ENCODE data around the gene SARDH. TPM values are rescaled to one million over a fixed set of nuclear protein-coding genes. Genes with fewer than 3 reads are reported as not detected.
"Not testable (repeated sequence)": the region's sequence is repeated elsewhere in the genome, so short reads cannot be mapped to it uniquely, and the experiment has no call there.

Gene SARDH
- total RNA-seq, 4 donors from 2014 or later = 0.39 to 2.9 (median 0.59) TPM

- H3K4me3 ChIP-seq = no peak overlapping the region
- H3K27me3 ChIP-seq = peaks cover 5 to 9% (median 7%) of the 10 kb centered on the region in 3 donors
- no peaks in the 10 kb centered on the region for H3K4me1 ChIP-seq
- no peak for DNase-seq
- no peak overlapping the region for H3K27ac ChIP-seq
- TF ChIP-seq CTCF (IDR thresholded peaks at IDR 0.05 in 4 of 5, conservative IDR thresholded peaks at IDR 0.05 in 1 of 5) = no peak
- no peak for TF ChIP-seq POLR2A (IDR thresholded peaks at IDR 0.05)
- ATAC-seq = no peak
- in situ Hi-C loops (cut with MboI; ENCODE audit: low sequenced_read_pairs in 4 of 4) = no loop called here
- intact Hi-C loops (cut with DNase I; ENCODE audit: low total_unique reads) = no loop called here
- no peaks in the 10 kb centered on the region for H3K36me3 ChIP-seq
- no peaks in the 10 kb centered on the region for H3K9me3 ChIP-seq
Measured at GRCh38 chr9:133629221-133630110, 108.7 kb downstream of the SARDH start.

- intact Hi-C loops (cut with DNase I; ENCODE audit: low total_unique reads) (no loop called here), in situ Hi-C loops (cut with MboI; ENCODE audit: low sequenced_read_pairs in 4 of 4) (no loop called here)
- no peak for DNase-seq
- no peak overlapping the region for H3K27ac ChIP-seq
- H3K27me3 ChIP-seq = peaks cover 0 to 11% (median 9%) of the 10 kb centered on the region in 3 donors
- H3K9me3 ChIP-seq = no peaks in the 10 kb centered on the region
- ATAC-seq = no peak
- H3K4me3 ChIP-seq = no peak overlapping the region
- TF ChIP-seq POLR2A (IDR thresholded peaks at IDR 0.05) (no peak), CTCF (IDR thresholded peaks at IDR 0.05 in 4 of 5, conservative IDR thresholded peaks at IDR 0.05 in 1 of 5) (no peak)
- H3K4me1 ChIP-seq = no peaks in the 10 kb centered on the region
- H3K36me3 ChIP-seq = no peaks in the 10 kb centered on the region
Measured at GRCh38 chr9:133628766-133629165, 109.4 kb downstream of the SARDH start.

- Histone ChIP-seq H3K27ac (no peak overlapping the region), H3K4me3 (no peak overlapping the region), H3K27me3 (peaks cover 0 to 20% (median 17%) of the 10 kb centered on the region in 3 donors), H3K9me3 (no peaks in the 10 kb centered on the region), H3K36me3 (no peaks in the 10 kb centered on the region), H3K4me1 (no peaks in the 10 kb centered on the region)
- in situ Hi-C loops (cut with MboI; ENCODE audit: low sequenced_read_pairs in 4 of 4) (no loop called here), intact Hi-C loops (cut with DNase I; ENCODE audit: low total_unique reads) (no loop called here)
- ATAC-seq (no peak), DNase-seq (no peak)
- no peak for TF ChIP-seq CTCF (IDR thresholded peaks at IDR 0.05 in 4 of 5, conservative IDR thresholded peaks at IDR 0.05 in 1 of 5)
- TF ChIP-seq POLR2A (IDR thresholded peaks at IDR 0.05) = no peak
Measured at GRCh38 chr9:133627341-133627740, 110.8 kb downstream of the SARDH start.

- in situ Hi-C loops (cut with MboI; ENCODE audit: low sequenced_read_pairs in 4 of 4); DNase-seq; H3K9me3 ChIP-seq; H3K4me3 ChIP-seq; H3K4me1 ChIP-seq; ATAC-seq; H3K27ac ChIP-seq; H3K36me3 ChIP-seq; intact Hi-C loops (cut with DNase I; ENCODE audit: low total_unique reads): not testable (repeated sequence)
- peaks cover 4 to 22% (median 17%) of the 10 kb centered on the region in 3 donors for H3K27me3 ChIP-seq
Measured at GRCh38 chr9:133626008-133626407, 112.1 kb downstream of the SARDH start.

- Histone ChIP-seq H3K27me3 (peaks cover 4 to 20% (median 18%) of the 10 kb centered on the region in 3 donors), H3K27ac (no peak overlapping the region), H3K9me3 (no peaks in the 10 kb centered on the region), H3K4me1 (no peaks in the 10 kb centered on the region), H3K4me3 (no peak overlapping the region), H3K36me3 (no peaks in the 10 kb centered on the region)
- intact Hi-C loops (cut with DNase I; ENCODE audit: low total_unique reads) (no loop called here), in situ Hi-C loops (cut with MboI; ENCODE audit: low sequenced_read_pairs in 4 of 4) (no loop called here)
- ATAC-seq (no peak), DNase-seq (no peak)
- TF ChIP-seq CTCF (IDR thresholded peaks at IDR 0.05 in 4 of 5, conservative IDR thresholded peaks at IDR 0.05 in 1 of 5) (no peak), POLR2A (IDR thresholded peaks at IDR 0.05) (no peak)
Measured at GRCh38 chr9:133622555-133622954, 115.6 kb downstream of the SARDH start.
